Keratinocyte (primary cell): ENCODE results near the gene SUGCT. TPM values are rescaled to one million over a fixed set of nuclear protein-coding genes. Genes with fewer than 3 reads are reported as not detected.

Source experiments
- DNase-seq: peaks from one replicate; pipeline ENCODE4 v3.0.0-alpha.2; 2011; ENCODE audit warnings: low read depth, missing footprints, low spot score
- FAIRE-seq: peaks from 2 replicates; lab custom pipeline; 2011; peaks lifted over from hg19 to GRCh38; lab: Jason Lieb, UNC
- H2AFZ ChIP-seq: 2 replicates; pipeline ENCODE4 v1.6.0; 2012; ENCODE audit warnings: low read length, control low read depth, inconsistent platforms; ENCODE audit not compliant: control insufficient read depth
- H3K27ac ChIP-seq: 2 replicates; pipeline ENCODE4 v1.5.1; 2011; ENCODE audit warnings: low read length; ENCODE audit not compliant: control insufficient read depth, insufficient read depth
- H3K27me3 ChIP-seq: 3 replicates; pipeline ENCODE4 v1.6.0; 2011; ENCODE audit warnings: low read length; ENCODE audit not compliant: control insufficient read depth, insufficient read depth; ENCODE audit errors: extremely low read depth
- H3K36me3 ChIP-seq, 2 experiments: 2 replicates in 1 of 2; 3 replicates in 1 of 2; pipeline ENCODE4 v1.5.1; 2011; ENCODE audit warnings: low read length in 2 of 2, mild to moderate bottlenecking in 1 of 2; ENCODE audit not compliant: control insufficient read depth in 2 of 2, insufficient read depth in 2 of 2; ENCODE audit errors: extremely low read depth in 1 of 2
- H3K4me1 ChIP-seq: 3 replicates; pipeline ENCODE4 v1.5.1; 2011; ENCODE audit warnings: low read length; ENCODE audit not compliant: control insufficient read depth, insufficient read depth; ENCODE audit errors: extremely low read depth
- H3K4me2 ChIP-seq: 3 replicates; pipeline ENCODE4 v1.6.0; 2011; ENCODE audit warnings: low read depth, low read length; ENCODE audit not compliant: control insufficient read depth, insufficient read depth; ENCODE audit errors: extremely low read depth
- H3K4me3 ChIP-seq, 3 experiments: fragments of 200-600 bp in 1 of 3; sonication (generic) in 1 of 3; 2 replicates in 2 of 3; 3 replicates in 1 of 3; pipeline ENCODE4 v1.5.1; 2011 to 2016; ENCODE audit warnings: low read length in 3 of 3, mild to moderate bottlenecking in 3 of 3, control low read depth in 2 of 3, inconsistent platforms in 1 of 3, low read depth in 1 of 3, mixed read lengths in 1 of 3, mixed run types in 1 of 3, moderate library complexity in 1 of 3; ENCODE audit not compliant: control insufficient read depth in 2 of 3, insufficient read depth in 2 of 3; ENCODE audit errors: extremely low read depth in 1 of 3
- H3K79me2 ChIP-seq: 2 replicates; pipeline ENCODE4 v1.6.0; 2012; ENCODE audit warnings: low read length; ENCODE audit not compliant: control insufficient read depth, insufficient read depth
- H3K9ac ChIP-seq: 3 replicates; pipeline ENCODE4 v1.6.0; 2011; ENCODE audit warnings: low read length; ENCODE audit not compliant: control insufficient read depth, insufficient read depth; ENCODE audit errors: extremely low read depth
- H3K9me1 ChIP-seq: 3 replicates; pipeline ENCODE4 v1.6.0; 2011; ENCODE audit warnings: low read length; ENCODE audit not compliant: control insufficient read depth, insufficient read depth; ENCODE audit errors: extremely low read depth
- H3K9me3 ChIP-seq: 2 replicates; pipeline ENCODE4 v1.5.1; 2012; ENCODE audit warnings: low read depth, low read length; ENCODE audit not compliant: control insufficient read depth
- H4K20me1 ChIP-seq: 3 replicates; pipeline ENCODE4 v1.6.0; 2011; ENCODE audit warnings: low read length; ENCODE audit not compliant: control insufficient read depth, insufficient read depth; ENCODE audit errors: extremely low read depth
- CTCF ChIP-seq, 3 experiments: IDR thresholded peaks in 1 of 3; conservative IDR thresholded peaks in 1 of 3; optimal IDR thresholded peaks in 1 of 3; 2 replicates in 2 of 3; 3 replicates in 1 of 3; pipeline versions ENCODE3 to v1.5.1; 2011; ENCODE audit warnings: low read length in 3 of 3, mild to moderate bottlenecking in 3 of 3, moderate library complexity in 2 of 3, control low read depth in 1 of 3, inconsistent platforms in 1 of 3; ENCODE audit not compliant: insufficient read depth in 2 of 3; ENCODE audit errors: extremely low read depth in 1 of 3
- EZH2 ChIP-seq: IDR thresholded peaks from one replicate; pipeline ENCODE4 v1.6.1; 2012; ENCODE audit warnings: inconsistent platforms, mild to moderate bottlenecking, low read length, moderate library complexity
- dilution Hi-C: fragments of 300-500 bp; cut with MboI; formaldehyde crosslinking; loops from one replicate; pipeline ENCODE4 v1.7.0; 2020; ENCODE audit warnings: low sequenced_read_pairs; ENCODE audit not compliant: extremely low pct_ligation_motif_present
- polyA plus RNA-seq, 5 experiments: library from polyadenylated mRNA; depleted of rRNA in 3 of 5; stranded (reverse) in 3 of 5; stranded (forward) in 1 of 5; unstranded in 1 of 5; fragments of >200 nt; gene quantifications; 1 replicate in 1 of 5; 2 replicates in 3 of 5; 3 replicates in 1 of 5; pipeline versions ENCODE4 v1.2.1 to v1.2.3, GENCODE V29; 2011 to 2012; ENCODE audit warnings: missing spikeins in 2 of 5, low read depth in 1 of 5, low replicate concordance in 1 of 5

The SUGCT gene
- polyA plus RNA-seq, 1 donor (not counting 4 experiments of a cell fraction or from before 2014, with no cell fraction given), result 134 TPM

DNA sequence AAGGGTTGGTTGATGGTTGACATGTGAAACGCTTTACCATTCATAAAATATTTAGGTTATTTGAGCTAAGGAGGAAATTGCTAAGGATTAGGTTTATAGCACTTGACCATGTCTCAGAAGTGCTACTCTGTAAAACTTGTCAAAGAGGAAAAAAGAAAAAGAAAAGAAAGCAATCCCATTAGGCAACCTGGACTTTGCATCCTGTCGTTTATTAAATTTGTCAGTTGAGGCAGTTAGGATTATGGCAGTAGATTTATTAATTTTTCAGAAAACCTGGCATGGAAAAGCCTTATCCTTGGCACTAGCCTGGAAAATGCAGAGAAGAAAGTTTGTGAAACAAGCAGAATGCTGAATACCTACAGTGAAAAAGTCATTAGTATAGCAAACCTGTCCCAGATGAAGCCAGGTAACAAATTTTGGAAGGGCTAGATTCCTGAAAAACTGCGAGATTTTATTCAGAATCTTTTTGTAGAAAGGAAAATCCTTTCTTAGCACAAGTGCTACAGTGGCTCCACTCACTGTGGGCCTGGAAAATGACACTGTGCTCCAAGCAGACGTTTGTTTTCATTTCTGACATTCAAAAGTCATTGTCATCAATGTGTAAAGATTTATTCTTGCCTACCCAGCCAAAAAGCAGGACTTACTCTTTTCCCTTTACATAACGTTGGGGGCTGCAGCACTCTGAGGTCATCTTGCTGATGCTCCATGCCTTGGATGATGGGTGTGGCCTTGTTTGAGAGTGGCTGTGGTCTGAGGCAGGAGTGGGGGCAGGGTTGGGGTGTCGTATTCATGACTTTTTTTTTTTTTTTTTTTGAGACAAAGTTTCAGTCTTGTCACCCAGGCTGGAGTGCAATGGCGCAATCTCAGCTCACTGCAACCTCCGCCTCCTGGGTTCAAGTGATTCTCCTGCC lies 664.9 kb downstream of the SUGCT start:
- H3K27ac ChIP-seq, result no peak overlapping the region
- no peaks in the 10 kb centered on the region for H3K79me2 ChIP-seq
- no peaks in the 10 kb centered on the region for H3K9me1 ChIP-seq
- no peak overlapping the region for H3K4me2 ChIP-seq
- no peak overlapping the region for H3K9ac ChIP-seq
- no peaks in the 10 kb centered on the region for H3K9me3 ChIP-seq
- no peaks in the 10 kb centered on the region for H3K27me3 ChIP-seq
- H3K4me3 ChIP-seq, result no peak overlapping the region
- no peaks in the 10 kb centered on the region for H3K4me1 ChIP-seq
- H2AFZ ChIP-seq, result no peak overlapping the region
- DNase-seq (no peak), FAIRE-seq (no peak)
- H4K20me1 ChIP-seq, result no peaks in the 10 kb centered on the region
- H3K36me3 ChIP-seq, result no peaks in the 10 kb centered on the region
- TF ChIP-seq EZH2 (no peak), CTCF (optimal IDR thresholded peaks at IDR 0.05 in 1 of 3, IDR thresholded peaks at IDR 0.05 in 1 of 3, conservative IDR thresholded peaks at IDR 0.05 in 1 of 3; ENCODE audit: extremely low read depth in 1 of 3, insufficient read depth in 2 of 3, low read length in 3 of 3) (no peak)
- dilution Hi-C loops, result no loop called here

DNA sequence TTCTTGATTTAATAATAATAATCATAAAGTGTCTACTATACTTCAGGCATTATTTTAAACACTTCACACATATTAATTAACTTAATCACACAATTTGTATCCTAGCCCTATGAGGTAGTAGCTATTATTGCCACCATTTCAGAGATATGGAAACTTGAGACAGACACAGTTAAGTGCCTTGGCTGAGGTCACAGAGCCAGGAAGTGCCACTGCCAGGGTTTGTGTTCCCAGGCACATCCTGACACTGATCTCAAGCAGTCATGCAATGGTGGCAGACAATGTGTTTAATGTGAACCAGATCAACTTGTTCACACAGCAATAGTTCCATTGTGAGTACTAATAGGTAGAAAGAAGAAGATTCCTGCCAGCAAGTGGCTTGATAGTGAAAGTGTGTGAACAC lies 666.0 kb downstream of the SUGCT start:
- dilution Hi-C loops, result no loop called here
- no peak overlapping the region for H3K4me2 ChIP-seq

More for the DNA sequence above, 666.0 kb downstream of the SUGCT start:
- Histone ChIP-seq H2AFZ (no peak overlapping the region), H3K9me3 (no peaks in the 10 kb centered on the region), H3K4me3 (no peak overlapping the region), H4K20me1 (no peaks in the 10 kb centered on the region), H3K9ac (no peak overlapping the region), H3K27ac (no peak overlapping the region), H3K9me1 (no peaks in the 10 kb centered on the region), H3K4me1 (no peaks in the 10 kb centered on the region), H3K79me2 (no peaks in the 10 kb centered on the region), H3K27me3 (no peaks in the 10 kb centered on the region), H3K36me3 (no peaks in the 10 kb centered on the region)
- DNase-seq (no peak), FAIRE-seq (no peak)
- TF ChIP-seq EZH2 (no peak), CTCF (optimal IDR thresholded peaks at IDR 0.05 in 1 of 3, IDR thresholded peaks at IDR 0.05 in 1 of 3, conservative IDR thresholded peaks at IDR 0.05 in 1 of 3; ENCODE audit: extremely low read depth in 1 of 3, insufficient read depth in 2 of 3, low read length in 3 of 3) (no peak)
